GM21515 (cell line): ENCODE results near the gene CYTH3.
"Not testable (repeated sequence)": the region's sequence is repeated elsewhere in the genome, so short reads cannot be mapped to it uniquely, and the experiment has no call there.

Experiments used
- ATAC-seq: cut with Tn5 transposase; IDR thresholded peaks from one replicate; pipeline ENCODE4 v1.9.1; 2021; ENCODE audit not compliant: unreplicated experiment

CYTH3 gene

GRCh38 chr7:6272481-6273323, at the start of gene CYTH3:
CYTH3 (minus strand) TSS chr7:6272624; CDS start chr7:6272507, 117 bp downstream.
- peak; percentile 77 for ATAC-seq

GRCh38 chr7:6320791-6321190, 48.4 kb upstream of the CYTH3 start:
- ATAC-seq: no peak

GRCh38 chr7:6317797-6318438, 45.5 kb upstream of the CYTH3 start:
- no peak for ATAC-seq

- ATAC-seq: no peak
These were observed 43.8 kb upstream of the CYTH3 start for GRCh38 chr7:6316226-6316625.

GRCh38 chr7:6315746-6316145, 43.3 kb upstream of the CYTH3 start:
- ATAC-seq: no peak

- ATAC-seq: no peak
These were observed 38.0 kb upstream of the CYTH3 start for GRCh38 chr7:6310271-6310993.

GRCh38 chr7:6307762-6308161, 35.3 kb upstream of the CYTH3 start:
- ATAC-seq: no peak

GRCh38 chr7:6306471-6306870, 34.0 kb upstream of the CYTH3 start:
- no peak for ATAC-seq

GRCh38 chr7:6305330-6305729, 32.9 kb upstream of the CYTH3 start:
- ATAC-seq: no peak

- not testable (repeated sequence) for ATAC-seq
These were observed 29.0 kb upstream of the CYTH3 start for GRCh38 chr7:6301446-6301845.

GRCh38 chr7:6299774-6300173, 27.4 kb upstream of the CYTH3 start:
- ATAC-seq: no peak

- no peak for ATAC-seq
These were observed 22.4 kb upstream of the CYTH3 start for GRCh38 chr7:6294839-6295238.

GRCh38 chr7:6293202-6293601, 20.8 kb upstream of the CYTH3 start:
- no peak for ATAC-seq

GRCh38 chr7:6291941-6292340, 19.5 kb upstream of the CYTH3 start:
- not testable (repeated sequence) for ATAC-seq

GRCh38 chr7:6291531-6291930, 19.1 kb upstream of the CYTH3 start:
- ATAC-seq: no peak

- ATAC-seq: no peak
These were observed 17.9 kb upstream of the CYTH3 start for GRCh38 chr7:6290319-6290741.

- no peak for ATAC-seq
These were observed 15.9 kb upstream of the CYTH3 start for GRCh38 chr7:6288270-6288860.

GRCh38 chr7:6286486-6286885, 14.1 kb upstream of the CYTH3 start:
- ATAC-seq: no peak

- ATAC-seq: no peak
These were observed 12.3 kb upstream of the CYTH3 start for GRCh38 chr7:6284461-6285360.

GRCh38 chr7:6284055-6284400, 11.6 kb upstream of the CYTH3 start:
- ATAC-seq: no peak
